PFSK-1 (cell line): Measurements from ENCODE around the gene PPFIBP2.

Source experiments
- FOXP2 ChIP-seq: optimal IDR thresholded peaks from 2 replicates; pipeline ENCODE3; 2011; ENCODE audit warnings: borderline replicate concordance, control low read depth, inconsistent platforms; ENCODE audit not compliant: insufficient read depth; ENCODE audit errors: extremely low read length, extremely low read depth
- POLR2AphosphoS5 ChIP-seq: IDR thresholded peaks from 2 replicates; pipeline ENCODE4 v1.6.1; 2012; ENCODE audit warnings: low read depth, mild to moderate bottlenecking, control low read depth, low read length, moderate library complexity
- REST ChIP-seq, 2 experiments: IDR thresholded peaks; 2 replicates each; pipeline versions ENCODE4 v1.6.1 to v1.8.0; 2011 to 2012; ENCODE audit warnings: low read depth in 2 of 2, low read length in 2 of 2, control low read depth in 1 of 2, inconsistent platforms in 1 of 2, mild to moderate bottlenecking in 1 of 2, moderate library complexity in 1 of 2; ENCODE audit not compliant: insufficient read depth in 1 of 2
- SIN3A ChIP-seq: IDR thresholded peaks from 2 replicates; pipeline ENCODE4 v1.6.1; 2012; ENCODE audit warnings: mild to moderate bottlenecking, low read length, moderate library complexity, borderline replicate concordance; ENCODE audit not compliant: insufficient read depth
- TAF1 ChIP-seq: IDR thresholded peaks from 2 replicates; pipeline ENCODE4 v1.6.1; 2012; ENCODE audit warnings: low read length, control low read depth, borderline replicate concordance; ENCODE audit not compliant: insufficient read depth

- TF ChIP-seq REST (IDR thresholded peaks at IDR 0.05; ENCODE audit: insufficient read depth in 1 of 2, low read depth in 2 of 2, low read length in 2 of 2), result no peak
- TF ChIP-seq SIN3A, result no peak
- no peak for TF ChIP-seq POLR2AphosphoS5
- TF ChIP-seq FOXP2, result no peak
- no peak for TF ChIP-seq TAF1
Observed at GRCh38 chr11:7573558-7574296, 59.9 kb downstream of the PPFIBP2 start.
